H1 (cell line): ENCODE results near the gene CDHR2. TPM values are rescaled to one million over a fixed set of nuclear protein-coding genes. Genes with fewer than 3 reads are reported as not detected.

Experiments
- CTCF ChIA-PET: fragments of 300-600 bp; sonication (Branson Sonifier 250); formaldehyde crosslinking; loops from one replicate; lab custom pipeline; 2021; ENCODE audit not compliant: partially characterized antibody; lab: Charles Lee
- POLR2A ChIA-PET: fragments of 300-600 bp; sonication (Branson Sonifier 250); formaldehyde crosslinking; loops from one replicate; lab custom pipeline; 2021; ENCODE audit warnings: inconsistent platforms; ENCODE audit not compliant: partially characterized antibody; lab: Charles Lee
- DNase-seq, 2 experiments: peaks; one replicate each; pipeline versions ENCODE4 v3.0.0 to v3.0.0-alpha.2; 2010 to 2022; ENCODE audit warnings: low spot score in 2 of 2, low read depth in 1 of 2, mixed read lengths in 1 of 2
- FAIRE-seq: peaks from 2 replicates; lab custom pipeline; 2011; peaks lifted over from hg19 to GRCh38; lab: Jason Lieb, UNC
- H2AFZ ChIP-seq: 2 replicates; pipeline ENCODE4 v1.8.1; 2012; ENCODE audit warnings: low read length, inconsistent platforms
- H2AK5ac ChIP-seq: 2 replicates; pipeline ENCODE4 v1.6.1; 2013; ENCODE audit warnings: low read depth, low read length
- H2BK120ac ChIP-seq: replicated peaks from 2 replicates; pipeline ENCODE3; 2013; ENCODE audit warnings: low read depth, low read length, inconsistent platforms
- H2BK12ac ChIP-seq: 2 replicates; pipeline ENCODE4 v1.6.1; 2013; ENCODE audit warnings: low read depth, low read length
- H2BK15ac ChIP-seq: 2 replicates; pipeline ENCODE4 v1.6.1; 2013; ENCODE audit warnings: low read length
- H2BK20ac ChIP-seq: 2 replicates; pipeline ENCODE4 v1.6.1; 2013; ENCODE audit warnings: low read length
- H2BK5ac ChIP-seq: 2 replicates; pipeline ENCODE4 v1.6.1; 2013; ENCODE audit warnings: low read depth, low read length
- H3K14ac ChIP-seq: 2 replicates; pipeline ENCODE4 v1.6.1; 2013; ENCODE audit warnings: inconsistent platforms; ENCODE audit not compliant: insufficient read length
- H3K18ac ChIP-seq: 2 replicates; pipeline ENCODE4 v1.6.1; 2013; ENCODE audit warnings: low read length; ENCODE audit errors: extremely low read depth
- H3K23ac ChIP-seq: 2 replicates; pipeline ENCODE4 v1.6.1; 2013; ENCODE audit warnings: inconsistent platforms; ENCODE audit not compliant: insufficient read length
- H3K23me2 ChIP-seq: 2 replicates; pipeline ENCODE4 v1.6.1; 2013; ENCODE audit warnings: low read depth, low read length
- H3K27ac ChIP-seq: 2 replicates; pipeline ENCODE4 v1.6.1; 2011; ENCODE audit warnings: low read depth, low read length, inconsistent platforms
- H3K27me3 ChIP-seq, 4 experiments: replicated peaks in 1 of 4; 1 replicate in 1 of 4; 2 replicates in 3 of 4; pipeline versions ENCODE4 v1.6.1 to v1.8.1; 2011 to 2013; ENCODE audit warnings: low read length in 3 of 4, mild to moderate bottlenecking in 3 of 4, inconsistent platforms in 2 of 4, mixed read lengths in 2 of 4, moderate library complexity in 1 of 4; ENCODE audit not compliant: control insufficient read depth in 3 of 4, insufficient read depth in 3 of 4; ENCODE audit errors: extremely low read depth in 1 of 4
- H3K36me3 ChIP-seq, 4 experiments: 2 replicates each; pipeline versions ENCODE4 v1.6.1 to v1.8.1; 2011 to 2013; ENCODE audit warnings: mild to moderate bottlenecking in 4 of 4, low read length in 3 of 4, moderate library complexity in 2 of 4, control low read depth in 1 of 4, inconsistent platforms in 1 of 4; ENCODE audit not compliant: insufficient read depth in 4 of 4, control insufficient read depth in 2 of 4
- H3K4ac ChIP-seq: replicated peaks from 2 replicates; pipeline ENCODE3; 2013; ENCODE audit warnings: low read length, low read depth, mixed read lengths, inconsistent platforms; ENCODE audit not compliant: insufficient read length
- H3K4me1 ChIP-seq, 4 experiments: replicated peaks in 1 of 4; 1 replicate in 1 of 4; 2 replicates in 3 of 4; pipeline versions ENCODE4 v1.6.1 to v1.8.1; 2011 to 2013; ENCODE audit warnings: low read length in 3 of 4, inconsistent platforms in 2 of 4, mixed read lengths in 1 of 4; ENCODE audit not compliant: insufficient read depth in 4 of 4, control insufficient read depth in 3 of 4
- H3K4me2 ChIP-seq, 2 experiments: 2 replicates each; pipeline versions ENCODE4 v1.6.1 to v1.8.1; 2011 to 2013; ENCODE audit warnings: low read depth in 2 of 2, low read length in 2 of 2, control low read depth in 1 of 2, inconsistent platforms in 1 of 2, mild to moderate bottlenecking in 1 of 2; ENCODE audit not compliant: insufficient read depth in 1 of 2
- H3K4me3 ChIP-seq, 4 experiments: fragments of 200-600, 300-600 bp in 1 of 4; sonication (generic), shearing (Covaris generic), sonication (Bioruptor Twin) in 1 of 4; 2 replicates each; pipeline versions ENCODE4 v1.5.1 to v1.8.1; 2011 to 2016; ENCODE audit warnings: low read length in 4 of 4, low read depth in 3 of 4, control low read depth in 2 of 4, inconsistent platforms in 2 of 4, mild to moderate bottlenecking in 2 of 4, mixed read lengths in 1 of 4, moderate library complexity in 1 of 4; ENCODE audit not compliant: insufficient read depth in 2 of 4; ENCODE audit errors: extremely low read depth in 1 of 4
- H3K56ac ChIP-seq: replicated peaks from 2 replicates; pipeline ENCODE3; 2013; ENCODE audit warnings: low read depth, mild to moderate bottlenecking, mixed read lengths, low read length, inconsistent platforms; ENCODE audit not compliant: insufficient read length
- H3K79me1 ChIP-seq: 2 replicates; pipeline ENCODE4 v1.6.1; 2013; ENCODE audit warnings: low read depth, low read length, control low read depth
- H3K79me2 ChIP-seq, 2 experiments: 2 replicates each; pipeline versions ENCODE4 v1.6.1 to v1.8.1; 2012 to 2013; ENCODE audit warnings: low read length in 2 of 2, mild to moderate bottlenecking in 2 of 2, inconsistent platforms in 1 of 2; ENCODE audit not compliant: insufficient read depth in 2 of 2, control insufficient read depth in 1 of 2
- H3K9ac ChIP-seq, 4 experiments: replicated peaks in 1 of 4; 1 replicate in 1 of 4; 2 replicates in 3 of 4; pipeline versions ENCODE4 v1.6.1 to v1.8.1; 2011 to 2013; ENCODE audit warnings: low read depth in 3 of 4, low read length in 3 of 4, control low read depth in 2 of 4, mild to moderate bottlenecking in 2 of 4, moderate library complexity in 2 of 4, inconsistent platforms in 1 of 4; ENCODE audit errors: extremely low read depth in 1 of 4
- H3K9me3 ChIP-seq, 2 experiments: 2 replicates each; pipeline versions ENCODE4 v1.6.1 to v1.8.1; 2012 to 2013; ENCODE audit warnings: mild to moderate bottlenecking in 2 of 2, moderate library complexity in 2 of 2, control low read depth in 1 of 2, inconsistent platforms in 1 of 2, low read depth in 1 of 2, low read length in 1 of 2, mixed read lengths in 1 of 2; ENCODE audit not compliant: insufficient read depth in 2 of 2
- H4K20me1 ChIP-seq, 2 experiments: replicated peaks in 1 of 2; 2 replicates each; pipeline versions ENCODE3 to v1.8.1; 2011 to 2013; ENCODE audit warnings: inconsistent platforms in 2 of 2, low read length in 2 of 2, mild to moderate bottlenecking in 1 of 2; ENCODE audit not compliant: insufficient read depth in 2 of 2, control insufficient read depth in 1 of 2
- H4K5ac ChIP-seq: 2 replicates; pipeline ENCODE4 v1.6.1; 2013; ENCODE audit warnings: low read length, low read depth, mixed read lengths, inconsistent platforms; ENCODE audit not compliant: insufficient read length
- H4K8ac ChIP-seq: 2 replicates; pipeline ENCODE4 v1.8.0; 2013; ENCODE audit warnings: mild to moderate bottlenecking, moderate library complexity, low read length, inconsistent platforms; ENCODE audit not compliant: insufficient read depth; ENCODE audit errors: extremely low read depth
- H4K91ac ChIP-seq: replicated peaks from 2 replicates; pipeline ENCODE3; 2013; ENCODE audit warnings: low read length, mixed read lengths, inconsistent platforms; ENCODE audit not compliant: insufficient read length
- NRF1 ChIP-seq: IDR thresholded peaks from 2 replicates; pipeline ENCODE4 v1.6.1; 2011; ENCODE audit warnings: mild to moderate bottlenecking, low read depth, low read length, improper control_type of control experiment
- WGBS, 2 experiments: shearing (Covaris generic) in 1 of 2; methylation state at CpG; one replicate each; pipeline versions ENCODE4 v1.1.6 to v1.1.7; 2013 to 2015; ENCODE audit warnings: low lambda C conversion rate in 2 of 2, mixed read lengths in 2 of 2, inconsistent platforms in 1 of 2, low coverage in 1 of 2, missing lambda C conversion rate in 1 of 2; ENCODE audit not compliant: insufficient replicate concordance in 2 of 2, insufficient coverage in 1 of 2, insufficient read length in 1 of 2; ENCODE audit errors: extremely low coverage in 1 of 2, missing lambda C conversion rate in 1 of 2; 5-methylcytosine and 5-hydroxymethylcytosine counted together
- polyA plus RNA-seq, 7 experiments: library from polyadenylated mRNA; depleted of rRNA in 3 of 7; stranded (reverse) in 5 of 7; unstranded in 2 of 7; fragments of >200 nt in 5 of 7; fragments of 200-250 nt in 2 of 7; gene quantifications; 1 replicate in 5 of 7; 2 replicates in 1 of 7; 4 replicates in 1 of 7; pipeline versions ENCODE4 v1.2.1 to v1.2.3, GENCODE V29; 2011 to 2013; ENCODE audit warnings: missing spikeins in 2 of 7, mixed read lengths in 2 of 7
- total RNA-seq: library from RNA; stranded (reverse); fragmentation: NEBNext Ultra II Directional; extraction: Animal tissue kit (Norgen Biotek cat#: 25700); gene quantifications from 2 replicates; pipeline ENCODE4 v1.2.1, GENCODE V29; 2021

The CDHR2 gene
- total and polyA plus RNA-seq, 2 of the 8 experiments (the other 6 are each of a cell fraction or from before 2014, with no cell fraction given), result 0.02 to 0.43 TPM

GRCh38 chr5:176594554-176594953 lies 45.4 kb downstream of the CDHR2 start:
- ChIA-PET CTCF (interaction anchor here (0.6 to 5.6 kb wide), 8 partner anchors 9 to 38 kb away, joined by 3 to 37 read pairs (median 10); no protein-coding TSS in a partner anchor), POLR2A (interaction anchor here (1.0 kb wide), 1 partner anchor 52 kb away, joined by 4 read pairs; no protein-coding TSS in a partner anchor)
- no peak overlapping the region for H3K9ac ChIP-seq
- no peak overlapping the region for H3K23ac ChIP-seq
- peaks cover 0 to 19% (median 7%) of the 10 kb centered on the region in 4 experiments; a peak in 4 of 7 replicates for H3K27me3 ChIP-seq
- H3K4me1 ChIP-seq, result 0 out of 7 replicates have a peak, but pooled peaks cover 0 to 2% (median 0%) of the 10 kb centered on the region in 4 experiments
- no peak overlapping the region for H2AFZ ChIP-seq
- H3K79me1 ChIP-seq, result no peaks in the 10 kb centered on the region
- no peak for TF ChIP-seq NRF1
- no peak overlapping the region for H3K4ac ChIP-seq
- no peak overlapping the region for H4K5ac ChIP-seq
- H4K91ac ChIP-seq, result no peak overlapping the region
- H3K18ac ChIP-seq, result no peak overlapping the region
- peaks cover 7 to 9% of the 10 kb centered on the region in 2 experiments; a peak in 2 of 4 replicates for H3K9me3 ChIP-seq
- no peak overlapping the region for H3K14ac ChIP-seq
- H3K79me2 ChIP-seq, result no peaks in the 10 kb centered on the region
- H4K20me1 ChIP-seq, result peaks cover 0 to 7% of the 10 kb centered on the region in 2 experiments
- peaks cover 14% of the 10 kb centered on the region; the same call in 1 of the 2 replicates for H3K23me2 ChIP-seq
- DNase-seq (no peak), FAIRE-seq (no peak)
- H2BK12ac ChIP-seq, result no peak overlapping the region
- H2BK15ac ChIP-seq, result no peak overlapping the region
- no peak overlapping the region for H3K4me2 ChIP-seq
- WGBS, 2 experiments, result 88% methylated on average over 8 of the region's 8 CpGs; no CpG with 5 or more reads in 1 of the 2 experiments
- H3K4me3 ChIP-seq, result no peak overlapping the region
- no peak overlapping the region; the same call in 1 of the 2 replicates for H2BK5ac ChIP-seq
- H3K36me3 ChIP-seq, result peaks cover 0 to 4% (median 0%) of the 10 kb centered on the region in 4 experiments; a peak in 2 of 8 replicates
- H2AK5ac ChIP-seq, result 0 out of 2 replicates have a peak overlapping the region, but pooled peaks have one; percentile 39
- H2BK120ac ChIP-seq, result no peak overlapping the region
- H4K8ac ChIP-seq, result 0 out of 2 replicates have a peak overlapping the region, but pooled peaks have one; percentile 7
- no peak overlapping the region for H3K27ac ChIP-seq
- no peak overlapping the region for H2BK20ac ChIP-seq
- no peak overlapping the region for H3K56ac ChIP-seq
